Ishikawa (cell line): Measurements from ENCODE around the gene ACER2.

Experiments
- CEBPB ChIP-seq: IDR thresholded peaks from 2 replicates; pipeline ENCODE4 v1.6.1; 2012
- EP300 ChIP-seq: IDR thresholded peaks from 2 replicates; pipeline ENCODE4 v1.6.1; 2012; ENCODE audit warnings: borderline replicate concordance
- FOXM1 ChIP-seq: IDR thresholded peaks from 2 replicates; pipeline ENCODE4 v1.6.1; 2012; ENCODE audit warnings: low read depth, borderline replicate concordance
- MAX ChIP-seq: IDR thresholded peaks from 2 replicates; pipeline ENCODE4 v1.6.1; 2012
- NFIC ChIP-seq: IDR thresholded peaks from 2 replicates; pipeline ENCODE4 v1.6.1; 2012
- RAD21 ChIP-seq: IDR thresholded peaks from 2 replicates; pipeline ENCODE4 v1.6.1; 2012; ENCODE audit warnings: low read depth
- TAF1 ChIP-seq: IDR thresholded peaks from 2 replicates; pipeline ENCODE4 v1.6.1; 2012; ENCODE audit warnings: low read depth, mild to moderate bottlenecking
- USF1 ChIP-seq: IDR thresholded peaks from 2 replicates; pipeline ENCODE4 v1.6.1; 2012
- YY1 ChIP-seq: IDR thresholded peaks from 2 replicates; pipeline ENCODE4 v1.6.1; 2012; ENCODE audit warnings: low read depth
- ZBTB7A ChIP-seq: IDR thresholded peaks from 2 replicates; pipeline ENCODE4 v1.6.1; 2012; ENCODE audit warnings: low read depth

GRCh38 chr9:19429595-19429994, 20.8 kb downstream of the ACER2 start:
- TF ChIP-seq CEBPB, result no peak
- no peak for TF ChIP-seq FOXM1
- no peak for TF ChIP-seq RAD21
- no peak for TF ChIP-seq YY1
- no peak for TF ChIP-seq EP300
- TF ChIP-seq MAX, result no peak
- no peak for TF ChIP-seq USF1
- no peak for TF ChIP-seq TAF1
- no peak for TF ChIP-seq NFIC
- no peak for TF ChIP-seq ZBTB7A
